C1 segment of cervical spinal cord (tissue), 14 donors: Measurements from ENCODE around the gene ENAH.
"Not testable (repeated sequence)": the region's sequence is repeated elsewhere in the genome, so short reads cannot be mapped to it uniquely, and the experiment has no call there.

Experiments used
- DNase-seq, 14 donors: peaks; one replicate each; lab custom pipeline; 2025; lab: John Stamatoyannopoulos, UW

Gene ENAH

GRCh38 chr1:225652729-225653462 is at the start of gene ENAH:
TSS of gene ENAH (minus strand) at chr1:225653123. CDS start at chr1:225652690, 433 bp downstream.
- DNase-seq, result peak; percentile 36 to 92 (median 73)

- no peak for DNase-seq
Observed at GRCh38 chr1:225700889-225701465, 48.1 kb upstream of the ENAH start.

GRCh38 chr1:225700164-225700821 is 47.4 kb upstream of the ENAH start:
- no peak for DNase-seq

- DNase-seq, result no peak
Observed at GRCh38 chr1:225699336-225699735, 46.4 kb upstream of the ENAH start.

GRCh38 chr1:225698194-225698593 is 45.3 kb upstream of the ENAH start:
- DNase-seq, result not testable (repeated sequence)

- DNase-seq, result no peak
Observed at GRCh38 chr1:225697428-225697827, 44.5 kb upstream of the ENAH start.

GRCh38 chr1:225695578-225696337 is 42.8 kb upstream of the ENAH start:
- no peak for DNase-seq

- no peak for DNase-seq
Observed at GRCh38 chr1:225694151-225694603, 41.3 kb upstream of the ENAH start.

GRCh38 chr1:225693697-225694096 is 40.8 kb upstream of the ENAH start:
- DNase-seq, result not testable (repeated sequence)

GRCh38 chr1:225693085-225693696 is 40.3 kb upstream of the ENAH start:
- DNase-seq, result no peak

GRCh38 chr1:225692517-225692879 is 39.6 kb upstream of the ENAH start:
- no peak for DNase-seq

- DNase-seq, result no peak
Observed at GRCh38 chr1:225691861-225692516, 39.1 kb upstream of the ENAH start.

GRCh38 chr1:225691377-225691776 is 38.5 kb upstream of the ENAH start:
- no peak for DNase-seq

GRCh38 chr1:225689882-225690459 is 37.0 kb upstream of the ENAH start:
- DNase-seq, result no peak

GRCh38 chr1:225688345-225688744 is 35.4 kb upstream of the ENAH start:
- no peak for DNase-seq

- DNase-seq, result no peak
Observed at GRCh38 chr1:225685476-225686176, 32.7 kb upstream of the ENAH start.

- DNase-seq, result no peak
Observed at GRCh38 chr1:225684741-225685140, 31.8 kb upstream of the ENAH start.

- no peak for DNase-seq
Observed at GRCh38 chr1:225681231-225681630, 28.3 kb upstream of the ENAH start.

- no peak for DNase-seq
Observed at GRCh38 chr1:225678545-225678944, 25.6 kb upstream of the ENAH start.
